Heart right ventricle (tissue), 16 donors: Measurements from ENCODE around the gene TBC1D17. TPM values are rescaled to one million over a fixed set of nuclear protein-coding genes. Genes with fewer than 3 reads are reported as not detected.

ENCODE experiments used
- ATAC-seq, 8 donors: fragments of 200-7000 bp; cut with Tn5 transposase; one replicate each; pipeline ENCODE4 v1.9.1; 2020; ENCODE audit warnings: mild to moderate bottlenecking in 8 of 8, moderate library complexity in 8 of 8, moderate number of reproducible peaks in 1 of 8
- DNase-seq, 2 donors: peaks; one replicate each; pipeline ENCODE4 v3.0.0-alpha.2; 2020
- H3K27ac ChIP-seq, 10 donors: fragments of 200-600 bp; sonication (generic) in 2 of 10; one replicate each; pipeline versions ENCODE4 v1.5.0 to v1.8.0; 2020 to 2022; ENCODE audit warnings: mild to moderate bottlenecking in 3 of 10
- H3K27me3 ChIP-seq, 7 donors: fragments of 200-600 bp; one replicate each; pipeline ENCODE4 v1.8.0; 2021 to 2022; ENCODE audit warnings: mild to moderate bottlenecking in 2 of 7
- H3K36me3 ChIP-seq, 9 donors: fragments of 200-600 bp; sonication (generic) in 1 of 9; one replicate each; pipeline versions ENCODE4 v1.5.0 to v1.8.0; 2020 to 2022; ENCODE audit warnings: mild to moderate bottlenecking in 2 of 9
- H3K4me1 ChIP-seq, 9 donors: fragments of 200-600 bp; sonication (generic) in 1 of 9; one replicate each; pipeline versions ENCODE4 v1.5.0 to v1.8.0; 2020 to 2022; ENCODE audit warnings: mild to moderate bottlenecking in 4 of 9
- H3K4me3 ChIP-seq, 10 donors: fragments of 200-600 bp; sonication (generic) in 2 of 10; one replicate each; pipeline versions ENCODE4 v1.5.0 to v1.8.0; 2020 to 2022; ENCODE audit warnings: mild to moderate bottlenecking in 7 of 10, moderate library complexity in 2 of 10
- H3K9me3 ChIP-seq, 11 donors: fragments of 200-600 bp in 10 of 11; sonication (generic) in 2 of 11; one replicate each; pipeline versions ENCODE4 v1.5.0 to v1.8.0; 2013 to 2022; ENCODE audit warnings: mild to moderate bottlenecking in 2 of 11, control low read depth in 1 of 11, moderate library complexity in 1 of 11
- CTCF ChIP-seq, 9 donors: fragments of 200-600 bp; sonication (generic) in 2 of 9; IDR thresholded peaks; one replicate each; pipeline versions ENCODE4 v1.5.0 to v1.8.0; 2021 to 2022; ENCODE audit warnings: antibody characterized with exemption in 9 of 9, mild to moderate bottlenecking in 5 of 9, moderate library complexity in 1 of 9
- WGBS, 2 donors: extraction: QIAGEN DNeasy Blood & Tissue Kit; methylation state at CpG; one replicate each; pipeline ENCODE4 v1.1.7; 2013; ENCODE audit warnings: inconsistent platforms in 1 of 2; 5-methylcytosine and 5-hydroxymethylcytosine counted together
- intact Hi-C, 10 donors: fragments of 100-400 bp; cut with DNase I; formaldehyde crosslinking; loops; one replicate each; pipeline versions ENCODE4 v1.11.1 to v1.14.2; 2022
- polyA plus RNA-seq, 2 donors: library from polyadenylated mRNA; stranded (reverse); fragments of 200-250 nt; gene quantifications; one replicate each; pipeline ENCODE4 v1.2.3, GENCODE V29; 2013
- total RNA-seq, 10 donors: library from RNA; stranded (reverse); fragmentation: NEBNext Ultra II Directional in 3 of 10; extraction: Animal tissue kit (Norgen Biotek cat#: 25700) in 3 of 10; gene quantifications; one replicate each; pipeline versions ENCODE4 v1.2.1 to v1.2.4, GENCODE V29; 2021 to 2023
- donor health status: Arrhythmogenic right ventricular cardiomyopathy.
- donor health status: ischemic (EF 13 %, LVEDD 7.1; RV severe dilation, severe dysfunction).
- donor health status: healthy with polysubstance abuse.
- donor health status: DM: no; HTN: yes; CAD: no.
- donor health status: DM: no; HTN: no; CAD: no.
- donor health status: ischemic (EF 25% LVEDD 6.9; RV normal size, moderate dysfunction).
- donor health status: ischemic (EF 25% LVEDD 5.7; RV mildly dilated, moderate dysfunction).
- donor health status: healthy.
- donor health status: DM: yes; HTN: yes; CAD: no.
- donor health status: Ischemic cardiomyopathy.
- donor health status: ischemic (EF 35%, LVEDD 5.7; RV mildly dilated, moderate dysfunction).
- donor health status: nonischemic (EF 11% LVEDD 7.7; RV severe dilation, severe dysfunction).
- donor health status: DM: yes; HTN: yes; CAD: no.
- donor health status: PGD.
- donor health status: ischemic (EF 29% LVEDD 5.4; RV normal size, mild dysfunction).
- donor health status: nonischemic (EF 23%, LVEDD 6.1; RV moderate dilation, normal function).

Gene TBC1D17
- total and polyA plus RNA-seq, 12 donors: 30.4 to 57.9 (median 49.8) TPM

- ATAC-seq (no peak), DNase-seq (no peak)
- peak overlapping the region in 1 of 10 donors; percentile 86 for H3K27ac ChIP-seq
- intact Hi-C loops: no loop called here
- H3K9me3 ChIP-seq: no peaks in the 10 kb centered on the region
- H3K27me3 ChIP-seq: peaks cover 0 to 12% (median 0%) of the 10 kb centered on the region in 7 donors
- H3K36me3 ChIP-seq: no peaks in the 10 kb centered on the region
- peak overlapping the region in 1 of 10 donors; percentile 36 for H3K4me3 ChIP-seq
- WGBS, 2 donors: 81 to 87% methylated on average over 17 of the region's 17 CpGs
- no peak for TF ChIP-seq CTCF (IDR thresholded peaks at IDR 0.05)
- H3K4me1 ChIP-seq: peaks cover 5 to 33% (median 16%) of the 10 kb centered on the region in 9 donors
These were observed 17.5 kb downstream of the TBC1D17 start for GRCh38 chr19:49894879-49895565.

- 71 to 74% methylated on average over 17 of the region's 17 CpGs for WGBS, 2 donors
- H3K36me3 ChIP-seq: no peaks in the 10 kb centered on the region
- no peak for TF ChIP-seq CTCF (IDR thresholded peaks at IDR 0.05)
- ATAC-seq (no peak), DNase-seq (no peak)
- H3K9me3 ChIP-seq: no peaks in the 10 kb centered on the region
- H3K4me3 ChIP-seq: peak overlapping the region in 2 of 10 donors; percentile 1 to 36
- peaks cover 0 to 28% (median 10%) of the 10 kb centered on the region in 9 donors for H3K4me1 ChIP-seq
- peaks cover 0 to 7% (median 0%) of the 10 kb centered on the region in 7 donors for H3K27me3 ChIP-seq
- intact Hi-C loops: no loop called here
- peak overlapping the region in 1 of 10 donors; percentile 86 for H3K27ac ChIP-seq
These were observed 18.2 kb downstream of the TBC1D17 start for GRCh38 chr19:49895566-49896297.

GRCh38 chr19:49896863-49897621, 19.5 kb downstream of the TBC1D17 start, which contains the start of gene IL4I1:
Gene IL4I1 (minus strand): TSS chr19:49896887. CDS start chr19:49896160, 727 bp downstream.
- 41 to 42% methylated on average over 19 to 20 of the region's 20 CpGs for WGBS, 2 donors
- Histone ChIP-seq H3K4me3 (peak within 1 kb of the TSS in 4 of 10 donors; percentile 1 to 36 (median 6)), H3K36me3 (no peaks in the 10 kb centered on the region), H3K4me1 (peaks cover 0 to 28% (median 10%) of the 10 kb centered on the region in 9 donors), H3K27me3 (peaks cover 0 to 3% (median 0%) of the 10 kb centered on the region in 7 donors), H3K9me3 (no peaks in the 10 kb centered on the region), H3K27ac (peak within 1 kb of the TSS in 7 of 10 donors; percentile 30 to 86 (median 56))
- no peak for TF ChIP-seq CTCF (IDR thresholded peaks at IDR 0.05)
- intact Hi-C loops: no loop called here
- ATAC-seq (peak in 7 of 8 donors; percentile 20 to 60 (median 51)), DNase-seq (no peak)

- H3K27ac ChIP-seq: peak overlapping the region in 1 of 10 donors; percentile 64
- peaks cover 0 to 10% (median 0%) of the 10 kb centered on the region in 9 donors for H3K4me1 ChIP-seq
- TF ChIP-seq CTCF (IDR thresholded peaks at IDR 0.05): no peak
These were observed 26.6 kb downstream of the TBC1D17 start for GRCh38 chr19:49904136-49904535.

More at GRCh38 chr19:49904136-49904535, 26.6 kb downstream of the TBC1D17 start:
- H3K4me3 ChIP-seq: no peak overlapping the region
- H3K9me3 ChIP-seq: no peaks in the 10 kb centered on the region
- no peaks in the 10 kb centered on the region for H3K27me3 ChIP-seq
- intact Hi-C loops: no loop called here
- 47 to 58% methylated on average over 6 of the region's 6 CpGs for WGBS, 2 donors
- peaks cover 0 to 34% (median 12%) of the 10 kb centered on the region in 9 donors for H3K36me3 ChIP-seq
- DNase-seq (no peak), ATAC-seq (no peak)
